ENCODE results near the gene PARL. TPM values are rescaled to one million over a fixed set of nuclear protein-coding genes. Genes with fewer than 3 reads are reported as not detected.

The PARL gene
- total and polyA plus RNA-seq, 8 donors: 39.6 to 58.3 (median 50.3) TPM

DNA sequence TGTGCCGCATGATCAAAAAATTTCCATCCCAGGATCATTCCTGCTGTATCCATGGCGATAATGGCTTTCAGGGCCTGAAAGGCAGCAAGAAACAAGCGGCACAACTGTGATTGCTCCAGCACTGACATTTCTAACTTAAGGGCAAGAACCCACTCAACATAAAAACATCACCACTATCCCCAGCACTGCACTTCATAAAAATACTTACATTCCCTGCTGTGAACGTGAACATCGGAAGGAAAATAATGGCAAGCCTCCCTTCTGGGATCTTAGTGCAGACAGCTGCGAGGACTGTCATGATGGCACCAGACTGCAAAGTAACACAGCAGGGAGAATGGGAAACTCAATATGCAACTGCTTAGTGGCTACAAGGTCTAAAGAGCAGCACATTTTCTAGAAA, 51.2 kb downstream of the PARL start:
- TF ChIP-seq, protein P1, sequence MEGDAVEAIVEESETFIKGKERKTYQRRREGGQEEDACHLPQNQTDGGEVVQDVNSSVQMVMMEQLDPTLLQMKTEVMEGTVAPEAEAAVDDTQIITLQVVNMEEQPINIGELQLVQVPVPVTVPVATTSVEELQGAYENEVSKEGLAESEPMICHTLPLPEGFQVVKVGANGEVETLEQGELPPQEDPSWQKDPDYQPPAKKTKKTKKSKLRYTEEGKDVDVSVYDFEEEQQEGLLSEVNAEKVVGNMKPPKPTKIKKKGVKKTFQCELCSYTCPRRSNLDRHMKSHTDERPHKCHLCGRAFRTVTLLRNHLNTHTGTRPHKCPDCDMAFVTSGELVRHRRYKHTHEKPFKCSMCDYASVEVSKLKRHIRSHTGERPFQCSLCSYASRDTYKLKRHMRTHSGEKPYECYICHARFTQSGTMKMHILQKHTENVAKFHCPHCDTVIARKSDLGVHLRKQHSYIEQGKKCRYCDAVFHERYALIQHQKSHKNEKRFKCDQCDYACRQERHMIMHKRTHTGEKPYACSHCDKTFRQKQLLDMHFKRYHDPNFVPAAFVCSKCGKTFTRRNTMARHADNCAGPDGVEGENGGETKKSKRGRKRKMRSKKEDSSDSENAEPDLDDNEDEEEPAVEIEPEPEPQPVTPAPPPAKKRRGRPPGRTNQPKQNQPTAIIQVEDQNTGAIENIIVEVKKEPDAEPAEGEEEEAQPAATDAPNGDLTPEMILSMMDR (IDR thresholded peaks at IDR 0.05): no peak
- Histone ChIP-seq H3K36me3 (peaks cover 0 to 96% of the 10 kb centered on the region in 2 donors), H3K4me1 (no peaks in the 10 kb centered on the region), H3K27ac (no peak overlapping the region), H3K27me3 (no peaks in the 10 kb centered on the region), H3K9me3 (no peaks in the 10 kb centered on the region), H3K4me3 (no peak overlapping the region)
- ATAC-seq (no peak), DNase-seq (no peak)
- intact Hi-C loops (cut with DNase I): no loop called here

DNA sequence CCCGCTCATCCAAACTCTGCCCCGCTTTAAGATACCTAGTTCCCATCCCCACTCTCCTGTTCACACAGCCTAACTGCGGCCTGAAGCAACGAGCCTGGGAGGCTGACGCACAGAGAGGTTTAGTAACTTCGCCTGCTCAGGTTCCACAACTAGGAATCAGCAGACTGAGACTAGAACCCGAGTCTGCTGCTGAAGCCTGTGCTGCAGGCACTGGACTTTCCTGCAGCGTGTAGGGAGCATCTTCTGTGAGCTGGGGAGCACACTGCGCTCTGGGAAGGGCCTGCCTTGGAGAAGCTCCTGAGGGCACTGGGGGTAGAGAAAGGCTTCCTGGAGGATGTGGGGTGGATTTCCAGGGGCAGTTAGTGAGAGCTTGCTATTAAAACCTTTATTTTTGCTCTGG, 54.5 kb downstream of the PARL start:
- Histone ChIP-seq H3K27ac (no peak overlapping the region), H3K4me3 (no peak overlapping the region), H3K27me3 (peaks cover 0 to 2% of the 10 kb centered on the region in 2 donors), H3K9me3 (no peaks in the 10 kb centered on the region), H3K4me1 (peaks cover 0 to 7% of the 10 kb centered on the region in 2 donors), H3K36me3 (peaks cover 0 to 78% of the 10 kb centered on the region in 2 donors)
- TF ChIP-seq, protein P1 (IDR thresholded peaks at IDR 0.05): no peak
- intact Hi-C loops (cut with DNase I): no loop called here
- ATAC-seq: no peak
- DNase-seq: no peak

DNA sequence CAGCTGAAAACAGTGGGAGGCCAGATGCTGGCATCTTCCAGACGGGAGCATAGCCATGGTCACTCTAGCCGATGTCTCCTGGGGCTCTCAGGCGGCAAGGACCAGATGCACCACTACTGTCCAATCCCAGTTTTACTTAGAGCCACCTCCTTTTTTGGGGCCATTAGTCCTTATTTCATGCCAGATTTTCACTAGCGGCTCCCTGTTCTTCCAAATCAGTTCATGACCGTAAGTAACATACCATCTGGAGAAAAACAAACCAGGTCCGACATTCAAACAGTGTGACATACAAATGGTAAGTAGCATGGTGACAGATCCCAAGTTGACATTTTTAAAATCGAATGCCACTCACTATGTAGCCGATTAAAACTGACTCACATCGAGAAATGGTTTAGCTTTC, 55.2 kb downstream of the PARL start:
- Histone ChIP-seq H3K4me3 (no peak overlapping the region), H3K27me3 (peaks cover 0 to 9% of the 10 kb centered on the region in 2 donors), H3K27ac (no peak overlapping the region), H3K36me3 (peaks cover 0 to 71% of the 10 kb centered on the region in 2 donors), H3K4me1 (peaks cover 5 to 14% of the 10 kb centered on the region in 2 donors), H3K9me3 (no peaks in the 10 kb centered on the region)
- TF ChIP-seq, protein P1 (IDR thresholded peaks at IDR 0.05): no peak
- intact Hi-C loops (cut with DNase I): no loop called here
- no peak for ATAC-seq
- no peak for DNase-seq

DNA sequence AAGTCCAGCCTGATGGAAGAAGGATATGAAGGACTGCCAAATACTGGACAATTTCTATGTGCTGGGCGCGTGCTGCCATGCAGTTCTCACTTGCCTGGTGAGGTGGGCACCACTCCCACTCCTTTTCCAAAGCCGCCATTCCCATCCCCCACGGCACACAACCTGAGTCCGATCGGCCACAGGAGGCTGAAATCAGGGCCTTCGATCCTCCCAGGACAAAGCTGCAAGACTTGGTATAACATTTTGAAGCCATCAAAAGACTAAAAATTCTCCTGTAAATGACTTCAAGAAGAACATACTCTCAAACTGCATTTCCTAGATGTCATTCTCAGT, 56.2 kb downstream of the PARL start:
- Histone ChIP-seq H3K4me3 (no peak overlapping the region), H3K4me1 (peaks cover 7 to 21% of the 10 kb centered on the region in 2 donors), H3K9me3 (no peaks in the 10 kb centered on the region), H3K36me3 (peaks cover 0 to 61% of the 10 kb centered on the region in 2 donors), H3K27me3 (peaks cover 0 to 12% of the 10 kb centered on the region in 2 donors), H3K27ac (no peak overlapping the region)
- DNase-seq: no peak
- TF ChIP-seq, protein P1 (IDR thresholded peaks at IDR 0.05): no peak
- ATAC-seq: no peak
- intact Hi-C loops (cut with DNase I): no loop called here

DNA sequence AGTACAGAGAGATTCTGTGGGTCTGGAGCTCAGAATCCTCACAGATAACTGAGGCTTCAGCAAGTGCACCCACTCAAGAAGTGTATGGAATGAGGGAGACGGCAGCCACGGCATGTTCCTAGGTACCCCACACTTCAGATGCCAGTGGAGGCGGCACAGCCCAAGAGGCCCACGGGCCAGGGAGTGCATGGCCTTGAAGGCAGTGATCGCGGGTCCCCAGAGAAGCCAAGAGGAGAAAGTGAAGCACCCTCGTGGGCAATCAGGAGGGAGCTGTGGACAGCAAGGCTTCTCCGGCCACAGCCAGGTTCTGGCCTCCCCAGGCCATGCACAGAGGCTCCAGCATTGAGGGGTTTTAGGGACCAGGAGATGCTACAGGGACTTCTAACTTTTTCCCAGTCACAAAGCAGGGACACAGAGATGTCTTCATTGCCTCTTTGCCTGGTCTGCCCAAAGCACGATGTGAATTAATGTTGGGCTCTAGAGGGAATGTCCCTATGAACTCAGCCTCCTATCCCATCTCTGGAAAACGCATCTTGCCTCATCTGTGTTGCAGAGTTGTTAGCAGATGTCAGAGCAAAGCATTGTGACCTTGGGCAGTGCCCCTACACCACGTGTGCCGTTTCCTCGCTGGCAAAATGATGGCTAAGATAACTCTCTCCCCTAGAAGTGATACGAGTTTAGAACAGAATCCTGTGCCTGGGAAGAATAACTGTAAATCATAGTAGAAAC, 56.7 kb downstream of the PARL start:
- peaks cover 0 to 56% of the 10 kb centered on the region in 2 donors for H3K36me3 ChIP-seq
- no peak overlapping the region for H3K4me3 ChIP-seq
- no peaks in the 10 kb centered on the region for H3K9me3 ChIP-seq
- H3K27me3 ChIP-seq: peaks cover 0 to 12% of the 10 kb centered on the region in 2 donors
- DNase-seq (no peak), ATAC-seq (no peak)
- TF ChIP-seq, protein P1 (IDR thresholded peaks at IDR 0.05): no peak
- H3K4me1 ChIP-seq: peaks cover 7 to 21% of the 10 kb centered on the region in 2 donors
- intact Hi-C loops (cut with DNase I): no loop called here
- H3K27ac ChIP-seq: no peak overlapping the region

Measured in left lung (tissue), 10 donors.